ENCODE data around the gene TLL2.
A peak's percentile ranks its signal among the peaks of the same experiment; 100 is the strongest.

Gene TLL2

DNA sequence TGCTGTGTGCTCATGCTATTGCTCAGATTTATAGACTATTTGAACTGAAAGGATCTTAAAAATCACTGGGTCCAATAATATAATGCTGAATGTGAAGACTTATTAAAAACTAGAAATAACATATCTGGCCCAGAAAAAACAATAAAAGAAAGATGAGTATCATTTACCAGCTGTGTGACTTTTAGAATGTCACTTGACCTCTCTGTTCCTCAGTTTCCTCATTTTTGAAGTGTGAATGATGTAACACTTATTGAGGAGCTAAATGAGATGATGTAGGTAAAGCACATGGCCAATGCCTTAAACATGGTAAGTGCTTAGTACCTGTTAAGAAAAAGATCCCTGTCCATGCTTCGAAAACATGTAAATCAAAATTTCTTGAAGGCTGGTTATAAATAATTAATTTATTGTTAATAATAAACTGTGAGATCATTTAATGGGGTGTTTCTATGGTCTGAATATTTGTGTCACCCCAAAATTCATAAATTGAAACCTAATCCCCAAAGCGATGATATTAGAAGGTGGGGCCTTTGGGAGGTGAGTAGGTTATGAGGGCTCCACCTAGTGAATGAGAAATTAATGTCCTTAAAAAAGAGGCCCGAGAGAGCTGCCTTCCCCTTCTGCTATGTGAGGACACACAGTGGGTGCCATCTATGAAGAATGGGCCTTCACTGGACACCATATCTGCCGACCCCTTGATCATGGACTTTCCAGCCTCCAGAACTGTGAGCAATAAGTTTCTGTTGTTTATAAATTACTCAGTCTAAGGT, 196.5 kb downstream of the TLL2 start:
- TF ChIP-seq, protein P1, sequence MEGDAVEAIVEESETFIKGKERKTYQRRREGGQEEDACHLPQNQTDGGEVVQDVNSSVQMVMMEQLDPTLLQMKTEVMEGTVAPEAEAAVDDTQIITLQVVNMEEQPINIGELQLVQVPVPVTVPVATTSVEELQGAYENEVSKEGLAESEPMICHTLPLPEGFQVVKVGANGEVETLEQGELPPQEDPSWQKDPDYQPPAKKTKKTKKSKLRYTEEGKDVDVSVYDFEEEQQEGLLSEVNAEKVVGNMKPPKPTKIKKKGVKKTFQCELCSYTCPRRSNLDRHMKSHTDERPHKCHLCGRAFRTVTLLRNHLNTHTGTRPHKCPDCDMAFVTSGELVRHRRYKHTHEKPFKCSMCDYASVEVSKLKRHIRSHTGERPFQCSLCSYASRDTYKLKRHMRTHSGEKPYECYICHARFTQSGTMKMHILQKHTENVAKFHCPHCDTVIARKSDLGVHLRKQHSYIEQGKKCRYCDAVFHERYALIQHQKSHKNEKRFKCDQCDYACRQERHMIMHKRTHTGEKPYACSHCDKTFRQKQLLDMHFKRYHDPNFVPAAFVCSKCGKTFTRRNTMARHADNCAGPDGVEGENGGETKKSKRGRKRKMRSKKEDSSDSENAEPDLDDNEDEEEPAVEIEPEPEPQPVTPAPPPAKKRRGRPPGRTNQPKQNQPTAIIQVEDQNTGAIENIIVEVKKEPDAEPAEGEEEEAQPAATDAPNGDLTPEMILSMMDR (IDR thresholded peaks at IDR 0.05; ENCODE audit: borderline replicate concordance, extremely low read depth, low read length, poor library complexity, severe bottlenecking): peak; percentile 26
- TF ChIP-seq EZH2 (IDR thresholded peaks at IDR 0.05; ENCODE audit: borderline replicate concordance, low read depth, low read length, severe bottlenecking): no peak
- no peak for ATAC-seq (ENCODE audit: insufficient read depth, low read depth)
- Histone ChIP-seq H3K9ac (ENCODE audit: low read depth, low read length) (no peak overlapping the region), H3K27ac (ENCODE audit: low read length) (no peak overlapping the region), H2AFZ (ENCODE audit: low read depth, low read length) (no peak overlapping the region), H3K4me2 (ENCODE audit: insufficient read depth, low read length) (no peak overlapping the region), H3K4me1 (ENCODE audit: insufficient read depth, low read length) (peaks cover 37% of the 10 kb centered on the region), H3K27me3 (ENCODE audit: insufficient read depth, low read length, poor library complexity) (no peaks in the 10 kb centered on the region), H4K20me1 (ENCODE audit: insufficient read depth, low read length) (no peaks in the 10 kb centered on the region), H3K36me3 (ENCODE audit: insufficient read depth, low read length) (peaks cover 61% of the 10 kb centered on the region), H3K79me2 (ENCODE audit: insufficient read depth, low read length) (peaks cover 41% of the 10 kb centered on the region), H3K4me3 (ENCODE audit: low read depth in 1 of 2, low read length in 2 of 2) (no peak overlapping the region), H3K9me3 (ENCODE audit: insufficient read depth, low read length, severe bottlenecking) (no peaks in the 10 kb centered on the region)
- DNase-seq: no peak
